ENCODE results near the gene DBNDD2. TPM values are rescaled to one million over a fixed set of nuclear protein-coding genes. Genes with fewer than 3 reads are reported as not detected.

The DBNDD2 gene
- total RNA-seq, 1 experiment from 2014 or later: 38.6 TPM

DNA sequence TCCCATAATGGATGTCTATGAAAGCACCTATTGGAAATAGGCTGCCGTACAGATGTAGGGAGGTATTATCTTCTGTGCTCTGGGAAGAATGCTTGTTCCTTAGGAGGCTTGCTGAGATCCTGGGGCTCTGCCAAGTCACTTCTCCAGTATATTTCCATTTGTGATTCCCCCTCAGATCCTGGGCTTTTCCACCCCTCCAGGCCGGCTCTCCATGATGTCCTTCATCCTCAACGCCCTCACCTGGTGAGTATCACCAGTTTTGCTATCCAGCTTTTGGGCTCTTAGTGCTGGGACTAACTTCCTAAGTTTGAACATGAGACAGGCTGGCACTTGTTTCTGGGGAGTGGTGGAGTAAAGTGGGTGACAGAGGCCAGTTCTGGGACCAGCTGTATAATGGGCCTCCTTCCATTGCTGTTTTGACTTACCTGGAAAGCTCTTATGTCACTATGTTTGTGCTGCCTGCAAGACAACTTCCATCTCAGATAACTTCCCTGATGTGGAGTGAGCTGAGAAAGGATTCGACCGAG, 42.6 kb upstream of the DBNDD2 start:
- no peaks in the 10 kb centered on the region for H3K27me3 ChIP-seq (replicated peaks; ENCODE audit: insufficient read depth, low read depth, low read length, poor library complexity)
- H3K36me3 ChIP-seq (ENCODE audit: insufficient read depth, low read length, poor library complexity, severe bottlenecking): peaks cover 17% of the 10 kb centered on the region
- no peak for TF ChIP-seq CTCF (conservative IDR thresholded peaks at IDR 0.05; ENCODE audit: low read depth, low read length)
- TF ChIP-seq EZH2 (IDR thresholded peaks at IDR 0.05; ENCODE audit: borderline replicate concordance, low read depth, low read length, poor library complexity, severe bottlenecking): no peak
- H3K9me3 ChIP-seq (ENCODE audit: low read depth, low read length, poor library complexity, severe bottlenecking): no peaks in the 10 kb centered on the region
- no peak overlapping the region for H3K27ac ChIP-seq (ENCODE audit: low read depth, low read length, poor library complexity, severe bottlenecking)
- ChIA-PET POLR2A (ENCODE audit: low non-redundant PET) (no interaction called here), CTCF (no interaction called here)
- no TSS peak for BruUV-seq (replicated peaks)
- H3K4me1 ChIP-seq (ENCODE audit: insufficient read depth, low read length, poor library complexity, severe bottlenecking): peaks cover 11% of the 10 kb centered on the region
- no peak overlapping the region for H3K4me3 ChIP-seq (ENCODE audit: low read depth, low read length, poor library complexity, severe bottlenecking)
- no peak for DNase-seq (ENCODE audit: low spot score)
- intact Hi-C loops (cut with micrococcal nuclease; ENCODE audit: unreplicated experiment): no loop called here

DNA sequence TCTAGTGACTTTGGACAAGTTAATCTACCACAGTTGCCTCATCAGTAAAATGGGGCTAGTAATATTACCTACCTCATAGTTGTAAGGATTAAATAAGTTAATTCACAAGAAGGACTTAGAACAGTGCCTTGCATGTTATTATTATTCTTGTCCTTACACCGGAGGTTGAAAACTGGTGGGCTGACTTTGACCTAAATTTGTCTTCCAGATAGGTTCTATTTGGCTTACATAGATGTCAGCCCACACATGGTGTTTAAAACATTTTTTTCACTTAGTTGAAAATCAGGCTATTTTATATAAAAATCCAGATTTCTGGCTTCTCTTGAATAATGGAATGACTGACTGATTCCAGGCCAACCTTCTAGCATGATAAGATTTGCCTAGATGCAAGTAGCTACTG, 41.9 kb upstream of the DBNDD2 start:
- no peaks in the 10 kb centered on the region for H3K9me3 ChIP-seq (ENCODE audit: low read depth, low read length, poor library complexity, severe bottlenecking)
- ChIA-PET POLR2A (ENCODE audit: low non-redundant PET) (no interaction called here), CTCF (no interaction called here)
- no peak overlapping the region for H3K27ac ChIP-seq (ENCODE audit: low read depth, low read length, poor library complexity, severe bottlenecking)
- no TSS peak for BruUV-seq (replicated peaks)
- peaks cover 11% of the 10 kb centered on the region for H3K4me1 ChIP-seq (ENCODE audit: insufficient read depth, low read length, poor library complexity, severe bottlenecking)
- DNase-seq (ENCODE audit: low spot score): no peak
- H3K4me3 ChIP-seq (ENCODE audit: low read depth, low read length, poor library complexity, severe bottlenecking): no peak overlapping the region
- peaks cover 17% of the 10 kb centered on the region for H3K36me3 ChIP-seq (ENCODE audit: insufficient read depth, low read length, poor library complexity, severe bottlenecking)
- no peak for TF ChIP-seq EZH2 (IDR thresholded peaks at IDR 0.05; ENCODE audit: borderline replicate concordance, low read depth, low read length, poor library complexity, severe bottlenecking)
- no peaks in the 10 kb centered on the region for H3K27me3 ChIP-seq (replicated peaks; ENCODE audit: insufficient read depth, low read depth, low read length, poor library complexity)
- intact Hi-C loops (cut with micrococcal nuclease; ENCODE audit: unreplicated experiment): no loop called here

GRCh38 chr20:45366631-45367030, 41.5 kb upstream of the DBNDD2 start:
- DNase-seq (ENCODE audit: low spot score): no peak
- Histone ChIP-seq H3K36me3 (ENCODE audit: insufficient read depth, low read length, poor library complexity, severe bottlenecking) (peaks cover 17% of the 10 kb centered on the region), H3K9me3 (ENCODE audit: low read depth, low read length, poor library complexity, severe bottlenecking) (no peaks in the 10 kb centered on the region), H3K4me1 (ENCODE audit: insufficient read depth, low read length, poor library complexity, severe bottlenecking) (peaks cover 11% of the 10 kb centered on the region), H3K27me3 (replicated peaks; ENCODE audit: insufficient read depth, low read depth, low read length, poor library complexity) (no peaks in the 10 kb centered on the region), H3K4me3 (ENCODE audit: low read depth, low read length, poor library complexity, severe bottlenecking) (no peak overlapping the region), H3K27ac (ENCODE audit: low read depth, low read length, poor library complexity, severe bottlenecking) (no peak overlapping the region)
- intact Hi-C loops (cut with micrococcal nuclease; ENCODE audit: unreplicated experiment): no loop called here
- no TSS peak for BruUV-seq (replicated peaks)
- TF ChIP-seq CTCF (conservative IDR thresholded peaks at IDR 0.05; ENCODE audit: low read depth, low read length) (no peak), EZH2 (IDR thresholded peaks at IDR 0.05; ENCODE audit: borderline replicate concordance, low read depth, low read length, poor library complexity, severe bottlenecking) (no peak)
- POLR2A ChIA-PET (ENCODE audit: low non-redundant PET): no interaction called here
- CTCF ChIA-PET: no interaction called here

GRCh38 chr20:45367126-45367525, 41.0 kb upstream of the DBNDD2 start:
- DNase-seq (ENCODE audit: low spot score): no peak
- H3K36me3 ChIP-seq (ENCODE audit: insufficient read depth, low read length, poor library complexity, severe bottlenecking): peaks cover 17% of the 10 kb centered on the region
- no peak overlapping the region for H3K4me3 ChIP-seq (ENCODE audit: low read depth, low read length, poor library complexity, severe bottlenecking)
- intact Hi-C loops (cut with micrococcal nuclease; ENCODE audit: unreplicated experiment): no loop called here
- H3K27ac ChIP-seq (ENCODE audit: low read depth, low read length, poor library complexity, severe bottlenecking): no peak overlapping the region
- CTCF ChIA-PET: no interaction called here
- TF ChIP-seq CTCF (conservative IDR thresholded peaks at IDR 0.05; ENCODE audit: low read depth, low read length) (no peak), EZH2 (IDR thresholded peaks at IDR 0.05; ENCODE audit: borderline replicate concordance, low read depth, low read length, poor library complexity, severe bottlenecking) (no peak)
- POLR2A ChIA-PET (ENCODE audit: low non-redundant PET): no interaction called here
- H3K27me3 ChIP-seq (replicated peaks; ENCODE audit: insufficient read depth, low read depth, low read length, poor library complexity): no peaks in the 10 kb centered on the region
- no TSS peak for BruUV-seq (replicated peaks)
- no peaks in the 10 kb centered on the region for H3K9me3 ChIP-seq (ENCODE audit: low read depth, low read length, poor library complexity, severe bottlenecking)
- peaks cover 11% of the 10 kb centered on the region for H3K4me1 ChIP-seq (ENCODE audit: insufficient read depth, low read length, poor library complexity, severe bottlenecking)
